Measurements from ENCODE around the gene MC1R. TPM values are rescaled to one million over a fixed set of nuclear protein-coding genes. Genes with fewer than 3 reads are reported as not detected.
"Not testable (repeated sequence)": the region's sequence is repeated elsewhere in the genome, so short reads cannot be mapped to it uniquely, and the experiment has no call there.

Gene MC1R
- 1 to 10 TPM; 3.4 to 8.3 (median 4.7) TPM for polyA plus RNA-seq
- long read RNA-seq, donor 1, result 0 reads
- long read RNA-seq, donor 2, result 0 reads
- long read RNA-seq, donor 3, partial matches to known transcripts, result 0 of 3 reads
- long read RNA-seq, donor 3, other reads (novel, unspliced or antisense), result 0 of 3 reads
- long read RNA-seq, donor 4, result 0 reads
- long read RNA-seq, donor 5, partial matches to known transcripts, result 0 of 2 reads
- long read RNA-seq, donor 5, other reads (novel, unspliced or antisense), result 0 of 2 reads
- long read RNA-seq, donor 6, result 0 reads
- long read RNA-seq, donor 7, partial matches to known transcripts, result 0 of 1 reads
- long read RNA-seq, donor 7, other reads (novel, unspliced or antisense), result 0 of 1 reads
- long read RNA-seq, donor 8, result 0 reads
- long read RNA-seq, donor 9, partial matches to known transcripts, result 0 of 1 reads
- long read RNA-seq, donor 9, other reads (novel, unspliced or antisense), result 0 of 1 reads
- long read RNA-seq, donor 10, partial matches to known transcripts, result 0 of 1 reads
- long read RNA-seq, donor 10, other reads (novel, unspliced or antisense), result 0 of 1 reads

- peaks cover 0 to 52% (median 0%) of the 10 kb centered on the region in 3 donors for H3K27me3 ChIP-seq (ENCODE audit: control insufficient read depth in 3 of 3, insufficient read depth in 3 of 3, low read length in 3 of 3)
- FAIRE-seq, result no peak
- H3K27ac ChIP-seq (ENCODE audit: low read depth in 1 of 3, low read length in 2 of 3), result peak within 1 kb of the TSS in 1 of 3 donors; percentile 21
Observed at GRCh38 chr16:89918453-89919347, at the start of gene MC1R. Gene MC1R, plus strand, starts transcription at chr16:89918862. Its CDS starts 397 bp downstream, at chr16:89919259.

GRCh38 chr16:89869911-89870310 is 48.8 kb upstream of the MC1R start:
- Histone ChIP-seq H3K9me3 (ENCODE audit: control insufficient read depth in 2 of 2, insufficient read depth in 1 of 2, low read depth in 1 of 2, low read length in 1 of 2) (peaks cover 0 to 12% of the 10 kb centered on the region in 2 donors), H3K36me3 (ENCODE audit: control insufficient read depth in 3 of 3, insufficient read depth in 2 of 3, low read depth in 1 of 3, low read length in 3 of 3) (peaks cover 0 to 59% (median 2%) of the 10 kb centered on the region in 3 donors), H3K4me3 (ENCODE audit: low read depth in 1 of 3, low read length in 3 of 3) (no peak overlapping the region), H3K27ac (ENCODE audit: low read depth in 1 of 3, low read length in 2 of 3) (no peak overlapping the region), H3K4me1 (ENCODE audit: control insufficient read depth in 3 of 3, insufficient read depth in 2 of 3, low read depth in 1 of 3, low read length in 2 of 3) (peaks cover 0 to 13% (median 0%) of the 10 kb centered on the region in 3 donors), H3K27me3 (ENCODE audit: control insufficient read depth in 3 of 3, insufficient read depth in 3 of 3, low read length in 3 of 3) (no peaks in the 10 kb centered on the region)
- FAIRE-seq, result no peak
- no peak for DNase-seq
- 82 to 92% (median 87%) methylated on average over 12 of the region's 12 CpGs for WGBS, 3 donors

More at GRCh38 chr16:89918453-89919347, at the start of gene MC1R:
- peaks cover 0 to 1% (median 0%) of the 10 kb centered on the region in 3 donors for H3K36me3 ChIP-seq (ENCODE audit: control insufficient read depth in 3 of 3, insufficient read depth in 2 of 3, low read depth in 1 of 3, low read length in 3 of 3)
- H3K4me3 ChIP-seq (ENCODE audit: low read depth in 1 of 3, low read length in 3 of 3), result peak within 1 kb of the TSS in 2 of 3 donors; percentile 14 to 25
- no peaks in the 10 kb centered on the region for H3K9me3 ChIP-seq (ENCODE audit: control insufficient read depth in 2 of 2, insufficient read depth in 1 of 2, low read depth in 1 of 2, low read length in 1 of 2)
- DNase-seq, result peak in 1 of 2 donors; percentile 38
- H3K4me1 ChIP-seq (ENCODE audit: control insufficient read depth in 3 of 3, insufficient read depth in 2 of 3, low read depth in 1 of 3, low read length in 2 of 3), result peaks cover 2 to 32% (median 13%) of the 10 kb centered on the region in 3 donors
- WGBS, 3 donors, result 4 to 7% (median 5%) methylated on average over 16 to 23 of the region's 23 CpGs

GRCh38 chr16:89870440-89870839 is 48.2 kb upstream of the MC1R start:
- Histone ChIP-seq H3K4me3 (ENCODE audit: low read depth in 1 of 3, low read length in 3 of 3) (no peak overlapping the region), H3K36me3 (ENCODE audit: control insufficient read depth in 3 of 3, insufficient read depth in 2 of 3, low read depth in 1 of 3, low read length in 3 of 3) (peaks cover 0 to 58% (median 2%) of the 10 kb centered on the region in 3 donors), H3K27me3 (ENCODE audit: control insufficient read depth in 3 of 3, insufficient read depth in 3 of 3, low read length in 3 of 3) (no peaks in the 10 kb centered on the region), H3K9me3 (ENCODE audit: control insufficient read depth in 2 of 2, insufficient read depth in 1 of 2, low read depth in 1 of 2, low read length in 1 of 2) (peaks cover 0 to 12% of the 10 kb centered on the region in 2 donors), H3K4me1 (ENCODE audit: control insufficient read depth in 3 of 3, insufficient read depth in 2 of 3, low read depth in 1 of 3, low read length in 2 of 3) (peaks cover 0 to 13% (median 0%) of the 10 kb centered on the region in 3 donors), H3K27ac (ENCODE audit: low read depth in 1 of 3, low read length in 2 of 3) (no peak overlapping the region)
- FAIRE-seq (no peak), DNase-seq (no peak)
- 87 to 94% (median 92%) methylated on average over 6 of the region's 6 CpGs for WGBS, 3 donors

GRCh38 chr16:89871895-89872294 is 46.8 kb upstream of the MC1R start:
- WGBS, 3 donors, result 63 to 84% (median 71%) methylated on average over 9 of the region's 9 CpGs
- H3K27me3 ChIP-seq (ENCODE audit: control insufficient read depth in 3 of 3, insufficient read depth in 3 of 3, low read length in 3 of 3), result no peaks in the 10 kb centered on the region

GRCh38 chr16:89873109-89873971 is 45.3 kb upstream of the MC1R start, which contains the start of gene TCF25:
Gene TCF25, plus strand, starts transcription at chr16:89873592. Its CDS starts 76 bp downstream, at chr16:89873668.
- WGBS, 3 donors, result 1% methylated on average over 57 to 104 of the region's 104 CpGs
- FAIRE-seq (no peak), DNase-seq (peak; percentile 89 to 95)
- no peaks in the 10 kb centered on the region for H3K9me3 ChIP-seq (ENCODE audit: control insufficient read depth in 2 of 2, insufficient read depth in 1 of 2, low read depth in 1 of 2, low read length in 1 of 2)
- H3K4me3 ChIP-seq (ENCODE audit: low read depth in 1 of 3, low read length in 3 of 3), result peak within 1 kb of the TSS; percentile 67 to 100 (median 86)
- peaks cover 0 to 13% (median 0%) of the 10 kb centered on the region in 3 donors for H3K4me1 ChIP-seq (ENCODE audit: control insufficient read depth in 3 of 3, insufficient read depth in 2 of 3, low read depth in 1 of 3, low read length in 2 of 3)
- peak within 1 kb of the TSS; percentile 98 to 100 (median 100) for H3K27ac ChIP-seq (ENCODE audit: low read depth in 1 of 3, low read length in 2 of 3)
- H3K36me3 ChIP-seq (ENCODE audit: control insufficient read depth in 3 of 3, insufficient read depth in 2 of 3, low read depth in 1 of 3, low read length in 3 of 3), result peaks cover 0 to 49% (median 2%) of the 10 kb centered on the region in 3 donors
- H3K27me3 ChIP-seq (ENCODE audit: control insufficient read depth in 3 of 3, insufficient read depth in 3 of 3, low read length in 3 of 3), result no peaks in the 10 kb centered on the region

More at GRCh38 chr16:89871895-89872294, 46.8 kb upstream of the MC1R start:
- H3K4me1 ChIP-seq (ENCODE audit: control insufficient read depth in 3 of 3, insufficient read depth in 2 of 3, low read depth in 1 of 3, low read length in 2 of 3), result peaks cover 0 to 13% (median 0%) of the 10 kb centered on the region in 3 donors
- FAIRE-seq (no peak), DNase-seq (no peak)
- H3K27ac ChIP-seq (ENCODE audit: low read depth in 1 of 3, low read length in 2 of 3), result no peak overlapping the region
- H3K9me3 ChIP-seq (ENCODE audit: control insufficient read depth in 2 of 2, insufficient read depth in 1 of 2, low read depth in 1 of 2, low read length in 1 of 2), result peaks cover 0 to 12% of the 10 kb centered on the region in 2 donors
- peaks cover 0 to 58% (median 2%) of the 10 kb centered on the region in 3 donors for H3K36me3 ChIP-seq (ENCODE audit: control insufficient read depth in 3 of 3, insufficient read depth in 2 of 3, low read depth in 1 of 3, low read length in 3 of 3)
- H3K4me3 ChIP-seq (ENCODE audit: low read depth in 1 of 3, low read length in 3 of 3), result no peak overlapping the region

GRCh38 chr16:89873972-89874689 is 44.5 kb upstream of the MC1R start:
- WGBS, 3 donors, result 4 to 15% (median 7%) methylated on average over 20 to 61 of the region's 61 CpGs
- Histone ChIP-seq H3K4me3 (ENCODE audit: low read depth in 1 of 3, low read length in 3 of 3) (peak overlapping the region; percentile 67 to 100 (median 86)), H3K27ac (ENCODE audit: low read depth in 1 of 3, low read length in 2 of 3) (peak overlapping the region; percentile 98 to 100 (median 100)), H3K36me3 (ENCODE audit: control insufficient read depth in 3 of 3, insufficient read depth in 2 of 3, low read depth in 1 of 3, low read length in 3 of 3) (peaks cover 2 to 54% (median 2%) of the 10 kb centered on the region in 3 donors), H3K27me3 (ENCODE audit: control insufficient read depth in 3 of 3, insufficient read depth in 3 of 3, low read length in 3 of 3) (no peaks in the 10 kb centered on the region), H3K9me3 (ENCODE audit: control insufficient read depth in 2 of 2, insufficient read depth in 1 of 2, low read depth in 1 of 2, low read length in 1 of 2) (no peaks in the 10 kb centered on the region), H3K4me1 (ENCODE audit: control insufficient read depth in 3 of 3, insufficient read depth in 2 of 3, low read depth in 1 of 3, low read length in 2 of 3) (peaks cover 0 to 13% (median 0%) of the 10 kb centered on the region in 3 donors)
- FAIRE-seq (no peak), DNase-seq (peak; percentile 95 to 96)

GRCh38 chr16:89879123-89879522 is 39.5 kb upstream of the MC1R start:
- not testable (repeated sequence) for H3K4me3 ChIP-seq (ENCODE audit: low read depth in 1 of 3, low read length in 3 of 3); H3K9me3 ChIP-seq (ENCODE audit: control insufficient read depth in 2 of 2, insufficient read depth in 1 of 2, low read depth in 1 of 2, low read length in 1 of 2); H3K27ac ChIP-seq (ENCODE audit: low read depth in 1 of 3, low read length in 2 of 3); H3K4me1 ChIP-seq (ENCODE audit: control insufficient read depth in 3 of 3, insufficient read depth in 2 of 3, low read depth in 1 of 3, low read length in 2 of 3); DNase-seq; FAIRE-seq; H3K27me3 ChIP-seq (ENCODE audit: control insufficient read depth in 3 of 3, insufficient read depth in 3 of 3, low read length in 3 of 3)
- 97 to 99% (median 98%) methylated on average over 22 to 28 of the region's 28 CpGs for WGBS, 3 donors
- H3K36me3 ChIP-seq (ENCODE audit: control insufficient read depth in 3 of 3, insufficient read depth in 2 of 3, low read depth in 1 of 3, low read length in 3 of 3), result peaks cover 8 to 74% (median 15%) of the 10 kb centered on the region in 3 donors

All from small intestine (tissue), 16 donors.